GM19324 (cell line): ENCODE data around the gene MEGF11.
"Not testable (repeated sequence)": the region's sequence is repeated elsewhere in the genome, so short reads cannot be mapped to it uniquely, and the experiment has no call there.

Experiments used
- ATAC-seq: cut with Tn5 transposase; IDR thresholded peaks from one replicate; pipeline ENCODE4 v1.9.1; 2021; ENCODE audit warnings: mild to moderate bottlenecking, moderate library complexity; ENCODE audit not compliant: unreplicated experiment, low FRiP score

Gene MEGF11

DNA sequence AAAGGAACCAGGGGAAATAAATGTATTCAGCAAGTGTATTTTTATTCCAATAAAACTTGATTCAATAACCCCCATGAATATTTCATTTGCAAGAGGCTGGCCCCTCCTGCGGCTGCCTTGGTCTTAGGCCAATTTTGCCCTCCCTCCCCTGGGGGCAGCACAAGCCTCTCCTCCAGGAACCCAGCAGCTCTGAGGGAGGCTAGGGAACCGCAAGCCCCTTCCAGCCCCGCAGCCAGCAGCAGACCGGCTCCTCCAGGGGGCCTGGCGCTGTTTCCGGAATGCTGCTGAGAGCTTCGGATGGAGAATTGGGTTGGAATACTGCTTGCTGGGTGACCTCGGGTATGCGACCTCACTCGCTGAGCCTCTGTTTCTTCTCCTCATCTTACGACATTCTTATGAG is 234.2 kb downstream of the MEGF11 start:
- ATAC-seq: no peak

DNA sequence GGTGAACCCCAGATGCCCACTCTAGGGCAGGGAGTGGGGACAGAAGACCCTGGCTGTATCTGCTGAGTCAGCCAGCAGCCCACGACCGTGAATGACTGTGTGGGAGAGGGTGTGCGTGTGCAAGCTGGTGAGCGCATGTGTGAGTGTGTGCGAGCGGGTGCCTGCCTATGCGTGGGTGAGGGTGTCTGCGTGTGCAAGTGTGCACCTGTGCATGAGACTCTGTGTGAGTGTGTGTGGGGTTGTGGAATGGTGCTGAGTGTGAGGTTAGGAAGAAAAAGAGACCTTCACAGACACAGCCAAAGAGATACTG is 235.1 kb downstream of the MEGF11 start:
- no peak for ATAC-seq

GRCh38 chr15:66017792-66018487 is 235.6 kb downstream of the MEGF11 start:
- no peak for ATAC-seq

GRCh38 chr15:66017000-66017399 is 236.6 kb downstream of the MEGF11 start:
- ATAC-seq: no peak

DNA sequence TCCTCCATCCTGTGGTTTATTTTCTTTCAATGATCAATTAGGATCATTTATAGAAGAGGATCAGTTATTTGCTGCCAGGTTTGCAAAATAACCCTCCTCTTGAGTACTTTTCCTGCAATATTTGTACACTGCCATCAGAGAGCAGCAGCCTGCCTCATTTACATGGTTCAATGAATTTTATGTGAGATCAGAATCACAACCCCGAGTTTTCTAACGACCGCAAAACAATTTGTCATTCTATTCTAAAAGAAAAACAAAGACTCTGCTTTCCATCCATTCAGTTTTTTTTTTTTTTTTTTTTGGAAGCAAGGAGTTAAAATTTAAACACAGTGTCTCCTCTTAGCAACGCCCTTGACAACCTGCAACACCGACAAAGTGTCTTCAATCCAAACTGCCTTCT is 237.4 kb downstream of the MEGF11 start:
- ATAC-seq: no peak

DNA sequence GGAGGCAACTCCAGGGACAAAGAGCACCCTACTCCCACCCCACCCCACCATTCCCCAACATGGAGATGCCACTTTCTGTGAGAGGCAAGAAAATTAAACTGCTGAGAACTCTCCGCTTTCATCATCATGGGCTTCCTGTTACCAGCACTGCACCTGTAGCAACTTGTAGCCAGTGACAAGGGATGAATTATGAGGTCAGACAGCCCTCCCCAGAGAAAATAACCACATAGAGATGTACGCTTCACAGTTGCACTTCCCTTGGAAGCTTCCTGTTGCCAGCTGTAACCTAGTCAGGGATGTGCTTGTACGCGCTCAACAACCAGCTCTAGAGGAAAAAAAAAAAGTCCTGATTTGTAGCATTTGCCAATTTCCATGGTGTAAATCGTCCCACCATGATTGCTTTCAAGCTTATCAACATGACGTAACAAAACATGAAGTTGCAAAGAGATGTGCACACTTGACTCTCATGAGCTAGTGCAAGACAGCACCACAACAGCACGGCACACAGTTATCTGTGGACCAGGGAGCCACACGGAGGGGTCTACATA is 238.8 kb downstream of the MEGF11 start:
- ATAC-seq: no peak

GRCh38 chr15:66014022-66014421 is 239.5 kb downstream of the MEGF11 start:
- ATAC-seq: no peak

DNA sequence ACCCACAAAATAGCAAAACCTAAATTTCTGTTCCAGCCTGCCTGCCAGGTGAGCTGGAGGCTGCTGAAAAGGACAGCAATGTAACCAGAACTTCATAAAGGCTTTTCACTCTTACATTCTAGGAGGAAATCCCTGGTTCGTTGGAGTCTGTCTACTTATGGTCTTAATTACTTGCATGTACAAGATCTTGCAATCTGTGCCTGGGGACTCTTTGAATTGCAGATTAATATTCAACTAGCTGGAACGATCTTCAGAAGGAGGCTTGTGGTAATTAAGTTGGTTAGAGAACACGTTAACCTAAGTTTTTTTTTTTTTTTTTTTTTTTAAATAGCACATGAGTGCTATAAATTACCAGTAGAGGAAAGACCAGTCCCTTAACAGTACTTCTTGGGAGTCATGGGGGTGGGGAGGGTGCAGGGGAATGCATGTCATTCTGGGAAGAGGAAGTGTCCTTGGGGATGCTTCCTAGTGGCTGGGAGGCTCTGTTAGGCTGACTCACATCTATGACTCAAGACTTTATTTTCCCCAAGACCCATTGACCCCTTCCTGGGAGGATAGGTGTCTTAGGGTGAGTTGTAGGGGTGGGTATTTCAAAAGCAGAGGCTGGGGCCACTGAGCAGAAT is 244.5 kb downstream of the MEGF11 start:
- no peak for ATAC-seq

GRCh38 chr15:66007663-66008262 is 245.8 kb downstream of the MEGF11 start:
- ATAC-seq: no peak

GRCh38 chr15:66006986-66007385 is 246.6 kb downstream of the MEGF11 start:
- no peak for ATAC-seq

GRCh38 chr15:66004618-66005262 is 248.8 kb downstream of the MEGF11 start:
- ATAC-seq: no peak

DNA sequence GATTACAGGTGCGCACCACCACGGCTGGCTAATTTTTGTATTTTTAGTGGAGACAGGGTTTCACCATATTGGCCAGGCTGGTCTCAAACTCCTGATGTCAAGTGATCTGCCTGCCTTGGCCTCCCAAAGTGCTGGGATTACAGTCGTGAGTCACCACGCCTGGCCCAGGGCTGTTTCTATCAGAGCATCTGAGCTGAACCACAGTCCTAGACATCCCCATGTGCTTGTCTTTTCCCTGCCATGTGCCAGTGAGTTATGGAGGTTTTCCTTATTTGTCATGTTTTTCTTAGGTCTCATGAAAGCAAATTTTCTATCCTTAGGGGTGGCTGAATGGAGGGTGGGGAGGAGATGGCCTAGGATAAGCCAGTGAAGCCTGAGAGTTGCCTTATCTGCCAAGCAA is 250.4 kb downstream of the MEGF11 start:
- ATAC-seq: not testable (repeated sequence)

DNA sequence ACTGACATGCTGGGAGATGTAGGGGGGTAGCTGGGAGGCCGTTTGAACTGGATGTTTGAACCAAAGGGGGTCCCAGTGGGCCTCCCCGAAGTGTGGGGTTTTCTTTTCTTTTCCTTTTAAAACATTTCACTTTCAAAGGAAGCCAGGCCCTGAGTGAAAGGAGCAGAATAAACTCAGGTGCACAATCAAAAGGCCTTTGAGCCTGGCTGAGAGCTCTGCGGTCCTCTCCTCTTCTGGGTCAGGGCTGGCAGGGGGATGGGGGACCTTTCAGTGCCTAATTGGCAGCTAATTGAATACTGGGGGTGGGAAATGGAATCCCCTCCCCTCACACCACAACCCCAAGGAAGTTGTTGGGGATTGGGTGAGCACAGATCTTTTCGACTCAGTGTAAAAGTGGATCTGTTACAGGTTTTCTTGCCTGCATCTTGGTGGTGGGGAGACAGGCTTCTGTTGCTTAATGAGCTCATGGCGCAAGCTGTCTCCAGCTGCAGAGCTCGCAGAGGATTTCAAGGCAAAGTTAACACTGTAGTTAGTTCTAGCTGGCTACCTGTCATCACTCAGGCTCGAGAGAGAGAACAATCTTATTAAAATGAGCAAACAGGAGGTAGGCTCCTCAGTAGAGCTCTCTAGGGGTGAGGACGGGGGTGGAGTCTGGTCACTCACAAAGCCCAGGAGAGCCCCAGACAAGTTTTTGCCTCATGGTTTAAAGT is 251.7 kb downstream of the MEGF11 start:
- no peak for ATAC-seq

DNA sequence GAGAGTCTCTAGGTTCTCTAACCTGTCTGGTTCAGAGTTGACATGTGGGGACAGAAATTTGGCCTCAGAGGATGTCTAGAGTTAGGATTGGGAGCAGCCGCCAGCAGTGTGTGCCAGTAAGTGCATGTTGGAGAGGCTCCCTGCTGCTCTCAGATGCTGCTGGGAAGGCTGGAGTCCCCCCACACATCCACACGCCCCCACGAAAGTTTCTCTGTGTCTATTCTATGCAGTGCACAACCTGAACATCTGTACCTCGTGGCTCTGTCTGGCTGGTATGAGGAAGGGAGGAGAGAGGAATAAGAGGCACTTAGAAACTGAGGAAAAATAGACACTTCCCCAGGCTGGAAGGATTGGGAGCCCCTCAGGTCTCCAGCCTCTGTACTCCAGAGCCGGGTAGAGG is 252.5 kb downstream of the MEGF11 start:
- ATAC-seq: no peak

DNA sequence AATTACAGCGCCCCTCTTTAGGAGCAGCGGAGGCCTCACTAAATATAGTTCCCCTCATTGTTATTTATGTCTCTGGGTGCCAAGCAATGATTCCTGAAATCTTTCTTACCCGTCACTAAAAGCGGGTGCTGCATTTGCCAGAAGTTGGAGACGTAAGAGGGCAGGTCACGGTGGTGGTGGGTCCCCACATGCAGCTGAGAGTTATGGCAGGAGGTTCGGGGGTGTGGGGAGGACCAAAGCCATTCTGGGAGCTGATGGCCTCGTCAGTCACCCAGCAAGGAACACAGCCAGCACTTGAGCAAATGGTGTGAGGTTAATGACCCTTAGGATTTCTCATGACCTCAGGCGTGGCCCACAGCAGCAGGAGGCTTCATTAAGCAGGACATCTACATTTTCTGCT is 255.1 kb downstream of the MEGF11 start:
- ATAC-seq: no peak

DNA sequence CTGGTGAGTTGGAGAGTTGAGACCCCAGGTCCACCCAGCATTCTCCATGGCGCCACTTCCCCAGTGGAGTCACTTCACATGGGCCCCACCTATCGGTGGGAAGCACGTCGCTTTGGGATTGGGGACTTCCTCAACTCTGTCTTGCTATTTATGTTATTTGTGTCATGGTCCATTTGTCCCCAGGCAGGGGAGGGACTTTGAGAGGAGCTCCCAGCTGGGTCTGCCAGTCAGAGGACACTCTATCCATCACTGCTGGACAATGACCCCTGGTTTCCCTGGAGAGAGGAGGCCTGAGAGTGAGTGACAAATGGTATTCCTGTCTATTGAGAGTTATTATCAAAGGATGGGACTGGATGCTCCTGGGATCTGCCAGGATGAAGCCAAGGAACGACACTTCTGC is 256.6 kb downstream of the MEGF11 start:
- no peak for ATAC-seq

GRCh38 chr15:65994832-65995231 is 258.7 kb downstream of the MEGF11 start:
- no peak for ATAC-seq

GRCh38 chr15:65993762-65994161 is 259.8 kb downstream of the MEGF11 start:
- no peak for ATAC-seq

GRCh38 chr15:65993236-65993635 is 260.3 kb downstream of the MEGF11 start:
- ATAC-seq: no peak

DNA sequence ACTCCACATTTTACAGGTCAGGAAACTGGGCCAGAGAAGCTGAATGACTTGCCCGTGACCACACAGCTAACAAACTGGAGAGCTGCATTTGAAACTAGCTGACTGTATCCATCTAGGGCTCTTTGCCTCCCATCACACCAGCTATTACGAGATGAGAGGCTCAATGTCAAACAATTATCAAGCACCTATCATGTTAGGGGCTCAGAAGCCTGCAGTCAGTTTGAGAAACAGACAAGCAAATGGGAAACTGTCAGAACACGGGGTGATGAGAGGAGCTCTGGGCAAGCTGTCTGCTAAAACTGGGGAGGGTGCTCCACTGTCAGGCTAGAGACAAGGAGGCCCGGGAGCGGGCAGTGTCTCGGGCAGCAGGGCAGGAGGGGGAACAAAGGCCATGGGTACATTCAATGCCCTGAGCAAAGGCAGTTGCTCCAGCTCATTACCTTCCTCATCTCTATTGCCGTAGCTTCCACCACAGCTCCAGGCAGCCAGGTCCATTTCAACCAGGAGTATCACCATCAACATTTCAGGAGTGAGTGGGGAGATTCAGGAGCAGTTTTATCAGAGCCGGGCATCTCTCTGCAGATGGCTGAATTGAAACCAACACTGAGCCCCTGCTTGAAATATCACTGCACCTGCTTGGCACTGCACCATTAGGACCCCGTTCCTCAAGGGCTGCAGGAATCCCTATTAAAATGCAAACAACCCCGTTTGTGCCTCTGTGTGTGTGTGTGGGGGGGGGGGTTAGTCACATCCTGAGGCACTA is 261.6 kb downstream of the MEGF11 start:
- ATAC-seq: no peak
